GM19467 (cell line): ENCODE measurements around the gene STXBP2.

Experiments
- ATAC-seq: cut with Tn5 transposase; IDR thresholded peaks from one replicate; pipeline ENCODE4 v1.9.1; 2021; ENCODE audit warnings: mild to moderate bottlenecking, moderate library complexity; ENCODE audit not compliant: unreplicated experiment

Gene STXBP2

GRCh38 chr19:7648265-7649014, 11.5 kb downstream of the STXBP2 start:
- ATAC-seq, result no peak

- ATAC-seq, result no peak
These were observed 13.2 kb downstream of the STXBP2 start for GRCh38 chr19:7650148-7650547.

DNA sequence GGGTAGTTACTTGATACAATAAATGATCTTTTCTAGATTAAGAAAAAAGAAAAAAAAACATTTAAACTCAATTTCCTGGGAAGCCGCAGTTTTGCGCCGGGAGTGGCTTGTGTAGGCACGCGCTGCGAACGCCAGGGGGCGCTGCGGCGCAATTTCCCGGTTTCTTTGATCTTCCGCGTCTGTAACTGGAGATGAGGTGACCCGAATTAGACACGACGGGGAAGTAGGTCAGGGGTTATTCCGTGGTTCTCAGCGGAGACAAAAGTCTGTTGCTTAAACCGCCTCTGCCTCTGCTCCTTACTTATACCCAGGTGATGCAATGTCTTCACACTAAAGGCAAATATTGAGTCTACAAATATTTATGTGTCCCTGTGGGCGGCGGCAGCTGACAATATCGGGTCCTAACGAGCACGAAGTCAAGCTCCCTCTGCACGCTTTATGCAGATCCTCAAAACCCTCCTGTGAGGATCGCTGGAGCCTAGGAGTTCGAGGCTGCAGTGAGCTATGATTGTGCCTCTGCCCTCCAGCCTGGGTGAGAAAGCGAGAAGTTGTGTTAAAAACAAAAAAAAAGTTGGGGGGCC, 15.2 kb downstream of the STXBP2 start:
- no peak for ATAC-seq

DNA sequence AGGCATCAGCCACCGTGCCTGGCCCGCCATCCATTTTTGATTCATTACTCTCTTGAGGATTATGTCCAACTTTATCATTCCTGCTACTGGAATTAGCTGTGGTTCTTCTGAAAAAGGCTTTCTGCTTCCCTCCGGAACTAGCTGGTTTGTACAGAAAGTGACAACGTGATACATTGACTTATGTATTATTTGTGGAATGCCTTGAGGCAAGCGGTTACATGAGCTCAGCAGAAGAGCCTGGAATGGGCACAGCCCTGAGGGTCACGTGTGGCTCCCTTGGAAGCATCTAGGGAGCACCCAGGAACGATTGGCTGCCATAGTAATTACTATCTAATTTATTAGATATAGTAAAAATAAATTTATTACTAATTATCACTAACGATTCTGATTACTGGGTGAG, 17.5 kb downstream of the STXBP2 start:
- no peak for ATAC-seq

- ATAC-seq, result no peak
These were observed 18.7 kb downstream of the STXBP2 start for GRCh38 chr19:7655581-7655980.

DNA sequence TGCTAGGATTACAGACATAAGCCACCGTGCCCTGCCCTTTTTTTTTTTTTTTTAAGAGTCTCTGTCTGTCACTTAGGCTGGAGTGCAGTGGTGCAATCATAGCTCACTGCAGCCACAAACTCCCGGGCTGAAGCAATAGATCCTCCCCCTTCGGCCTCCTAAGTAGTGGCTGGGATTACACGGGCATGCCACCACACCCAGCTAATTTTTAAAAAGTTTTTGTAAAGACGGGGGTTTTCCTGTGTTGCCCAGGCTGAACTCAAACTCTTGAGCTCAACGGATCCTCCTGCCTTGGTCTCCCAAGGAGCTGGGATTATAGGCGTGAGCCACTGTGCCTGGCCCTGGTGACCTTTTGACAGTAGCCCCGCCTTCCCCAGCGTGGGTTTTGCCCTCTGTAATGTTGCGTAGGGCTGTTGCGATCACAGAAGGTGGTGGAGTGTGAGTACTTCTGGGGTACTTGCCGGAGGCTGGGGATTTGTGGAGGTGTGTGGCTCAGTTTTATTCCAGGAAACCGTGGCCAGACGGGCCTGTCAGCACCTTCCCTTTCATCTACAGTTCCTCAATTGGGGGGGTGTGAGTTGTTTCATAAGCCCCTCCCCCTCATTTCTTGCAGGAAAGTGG, 20.3 kb downstream of the STXBP2 start:
- ATAC-seq, result no peak

GRCh38 chr19:7658219-7658686, 21.3 kb downstream of the STXBP2 start:
- peak; percentile 79 for ATAC-seq

DNA sequence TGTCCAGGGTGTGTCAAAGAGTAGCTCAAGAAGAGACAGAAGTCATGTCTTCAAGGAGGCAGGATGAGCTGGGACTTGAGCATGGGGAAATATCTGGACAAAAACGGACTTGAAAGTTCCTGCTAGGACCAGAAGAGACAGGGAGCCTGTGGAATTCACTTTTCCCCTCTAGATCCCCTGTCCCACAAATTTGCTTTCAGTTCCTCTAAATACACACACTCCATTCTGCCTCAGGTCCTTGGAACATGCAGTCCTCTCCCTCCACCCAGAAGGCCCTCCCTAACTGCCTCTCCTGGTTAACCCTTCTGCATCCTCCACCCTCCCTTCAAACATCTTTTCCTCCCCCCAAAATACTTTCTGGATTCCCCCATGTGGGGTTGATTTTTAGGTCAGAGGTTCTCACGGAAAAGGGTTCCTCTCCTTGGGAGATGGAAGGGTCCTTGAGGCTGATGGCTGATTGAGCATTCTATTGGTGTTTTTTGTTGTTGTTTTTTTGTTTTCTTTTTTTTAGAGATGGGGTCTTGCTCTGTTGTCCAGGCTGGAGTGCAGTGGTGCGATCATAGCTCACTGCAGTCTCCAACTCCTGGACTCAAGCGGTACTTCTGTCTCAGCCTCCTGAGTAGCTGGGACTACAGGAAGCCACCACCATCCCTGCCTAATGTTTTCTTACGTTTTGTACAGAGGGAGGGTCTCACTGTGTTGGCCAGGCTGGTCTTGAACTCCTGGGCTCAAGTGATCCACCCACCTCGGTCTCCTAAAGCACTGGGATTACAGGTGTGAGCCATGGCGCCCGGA, 25.0 kb downstream of the STXBP2 start:
- no peak for ATAC-seq

DNA sequence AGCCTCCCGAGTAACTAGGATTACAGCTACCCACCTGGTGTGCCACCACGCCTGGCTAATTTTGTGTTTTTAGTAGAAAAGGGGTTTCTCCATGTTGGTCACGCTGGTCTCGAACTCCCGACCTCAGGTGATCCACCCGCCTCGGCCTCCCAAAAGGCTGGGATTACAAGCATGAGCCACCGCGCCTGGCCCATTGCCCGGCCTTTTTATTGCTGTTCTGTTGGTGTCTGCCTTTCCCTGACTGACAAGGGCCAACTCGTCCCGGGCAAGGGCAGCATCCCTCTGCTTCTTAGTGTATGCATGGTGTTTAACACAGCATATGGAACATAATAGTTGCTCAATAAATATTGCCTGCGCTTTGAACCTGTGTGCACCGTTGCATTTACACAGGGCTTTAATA, 25.7 kb downstream of the STXBP2 start:
- ATAC-seq, result no peak

GRCh38 chr19:7663706-7664105, 26.8 kb downstream of the STXBP2 start:
- ATAC-seq, result no peak

- ATAC-seq, result no peak
These were observed 28.2 kb downstream of the STXBP2 start for GRCh38 chr19:7665076-7665475.

DNA sequence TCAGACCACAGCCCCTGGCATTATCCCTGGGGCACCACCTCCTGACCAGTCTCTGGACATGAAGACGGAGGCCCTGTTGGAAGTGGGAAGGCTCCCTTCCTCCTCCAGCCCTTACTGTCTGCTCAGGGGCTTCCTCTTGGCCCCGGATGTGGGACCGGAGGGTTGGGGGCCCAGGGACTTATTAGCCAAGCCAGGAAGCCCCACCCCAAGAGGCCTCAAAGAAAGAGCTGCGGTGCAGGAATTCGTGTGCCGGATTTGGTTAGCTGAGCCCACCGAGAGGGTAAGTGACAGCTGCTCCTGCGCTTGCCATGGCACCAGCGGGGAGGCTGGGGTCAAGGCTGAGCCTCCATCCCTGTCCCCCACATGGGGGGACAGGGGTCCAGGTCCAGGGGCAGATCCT, 31.9 kb downstream of the STXBP2 start, which contains the start of gene RETN:
RETN (plus strand) TSS at position 208 of the 400 bp plus-strand sequence. CDS start 278 bp downstream, outside the sequence.
- no peak for ATAC-seq

DNA sequence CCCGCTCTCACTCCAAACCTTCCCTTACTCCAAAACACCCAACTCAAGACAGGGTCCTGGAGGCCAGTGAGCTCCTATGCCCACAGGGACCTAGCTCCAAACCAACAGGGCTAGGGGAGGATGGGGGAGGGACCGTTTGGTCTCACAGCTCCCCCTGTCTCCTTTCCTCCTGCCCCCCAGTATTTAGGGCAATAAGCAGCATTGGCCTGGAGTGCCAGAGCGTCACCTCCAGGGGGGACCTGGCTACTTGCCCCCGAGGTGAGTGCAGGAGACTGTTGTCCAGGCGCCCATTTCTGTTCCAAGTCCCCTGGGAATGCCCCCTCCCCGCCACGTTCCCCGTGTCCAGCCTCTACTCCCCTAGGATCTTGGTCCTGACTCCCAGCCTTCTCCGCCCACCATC, 32.7 kb downstream of the STXBP2 start:
- ATAC-seq, result no peak

DNA sequence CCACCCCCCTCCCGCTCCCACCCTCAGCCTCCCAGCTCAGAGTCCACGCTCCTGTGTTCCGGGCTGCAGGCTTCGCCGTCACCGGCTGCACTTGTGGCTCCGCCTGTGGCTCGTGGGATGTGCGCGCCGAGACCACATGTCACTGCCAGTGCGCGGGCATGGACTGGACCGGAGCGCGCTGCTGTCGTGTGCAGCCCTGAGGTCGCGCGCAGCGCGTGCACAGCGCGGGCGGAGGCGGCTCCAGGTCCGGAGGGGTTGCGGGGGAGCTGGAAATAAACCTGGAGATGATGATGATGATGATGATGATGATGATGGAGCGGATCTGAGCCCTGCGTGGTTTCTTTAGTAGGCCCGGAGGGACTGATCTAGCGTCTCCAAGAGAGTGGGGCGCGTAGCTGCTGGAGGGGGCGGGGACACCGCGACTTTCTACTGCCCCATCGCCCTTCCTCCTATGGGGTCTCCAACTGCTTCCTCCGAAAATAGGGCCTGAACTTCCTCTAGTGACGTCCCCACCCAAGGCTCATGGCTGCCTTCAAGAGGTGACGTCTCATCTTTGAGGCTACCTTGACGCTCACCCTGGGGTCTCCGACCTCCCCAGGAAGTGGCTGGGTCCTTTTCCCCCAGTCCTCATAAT, 33.4 kb downstream of the STXBP2 start:
- no peak for ATAC-seq

- no peak for ATAC-seq
These were observed 33.9 kb downstream of the STXBP2 start for GRCh38 chr19:7670790-7671189.

- no peak for ATAC-seq
These were observed 35.6 kb downstream of the STXBP2 start for GRCh38 chr19:7672522-7672921.

- ATAC-seq, result no peak
These were observed 37.4 kb downstream of the STXBP2 start for GRCh38 chr19:7674010-7675005.

- ATAC-seq, result no peak
These were observed 39.5 kb downstream of the STXBP2 start for GRCh38 chr19:7676376-7676775.

DNA sequence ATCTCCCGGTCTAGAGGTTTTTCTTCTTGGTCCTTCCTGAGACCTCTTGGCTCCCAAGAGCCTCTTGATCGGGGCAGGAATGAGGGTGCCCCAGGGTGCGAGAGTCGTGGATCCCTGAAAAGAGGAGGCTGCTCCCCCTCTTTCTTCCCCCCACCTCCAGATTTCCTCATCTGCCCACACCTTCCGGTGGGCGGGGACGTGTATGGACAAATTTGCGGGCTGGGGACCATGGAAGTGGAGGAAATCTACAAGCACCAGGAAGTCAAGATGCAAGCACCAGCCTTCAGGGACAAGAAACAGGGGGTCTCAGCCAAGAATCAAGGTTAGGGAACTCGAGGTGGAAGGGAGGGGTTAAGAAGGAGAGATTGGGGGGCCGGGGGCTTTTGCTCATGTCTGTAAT, 39.9 kb downstream of the STXBP2 start, which contains the start of gene MCEMP1:
MCEMP1 (plus strand) TSS at position 237 of the 400 bp plus-strand sequence; CDS start at position 268, 31 bp downstream.
- ATAC-seq, result no peak
